22Rv1 (cell line): ENCODE data around the gene ADGRA3.

ENCODE experiments used
- ZFX ChIP-seq: fragments of 450-650 bp; IDR thresholded peaks from 2 replicates; pipeline ENCODE4 v1.6.1; 2017; ENCODE audit warnings: antibody characterized with exemption, borderline replicate concordance
- TF ChIP-seq, protein P1 (sequence below): fragments of 450-650 bp; IDR thresholded peaks from 2 replicates; pipeline ENCODE4 v1.5.1; 2017; ENCODE audit warnings: mild to moderate bottlenecking

DNA sequence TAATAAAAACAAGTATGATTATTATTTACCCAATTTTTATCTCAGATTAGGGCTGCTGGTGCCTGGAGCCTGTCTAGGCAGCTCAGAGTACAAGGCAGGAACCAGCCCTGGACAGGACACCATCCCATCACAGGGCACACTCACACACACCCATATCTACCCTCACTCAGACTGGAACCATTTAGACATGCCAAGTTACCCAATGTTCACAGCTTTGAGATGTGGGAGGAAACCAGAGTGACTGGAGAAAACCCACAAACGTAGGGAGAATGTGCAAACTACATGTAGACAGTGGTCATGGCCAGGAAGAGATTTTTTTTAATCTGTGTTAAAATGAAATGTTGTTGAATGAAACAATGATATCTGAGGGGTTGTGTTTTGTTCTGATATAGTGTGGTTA lies 35.7 kb upstream of the ADGRA3 start:
- TF ChIP-seq ZFX = no peak
- TF ChIP-seq, protein P1, sequence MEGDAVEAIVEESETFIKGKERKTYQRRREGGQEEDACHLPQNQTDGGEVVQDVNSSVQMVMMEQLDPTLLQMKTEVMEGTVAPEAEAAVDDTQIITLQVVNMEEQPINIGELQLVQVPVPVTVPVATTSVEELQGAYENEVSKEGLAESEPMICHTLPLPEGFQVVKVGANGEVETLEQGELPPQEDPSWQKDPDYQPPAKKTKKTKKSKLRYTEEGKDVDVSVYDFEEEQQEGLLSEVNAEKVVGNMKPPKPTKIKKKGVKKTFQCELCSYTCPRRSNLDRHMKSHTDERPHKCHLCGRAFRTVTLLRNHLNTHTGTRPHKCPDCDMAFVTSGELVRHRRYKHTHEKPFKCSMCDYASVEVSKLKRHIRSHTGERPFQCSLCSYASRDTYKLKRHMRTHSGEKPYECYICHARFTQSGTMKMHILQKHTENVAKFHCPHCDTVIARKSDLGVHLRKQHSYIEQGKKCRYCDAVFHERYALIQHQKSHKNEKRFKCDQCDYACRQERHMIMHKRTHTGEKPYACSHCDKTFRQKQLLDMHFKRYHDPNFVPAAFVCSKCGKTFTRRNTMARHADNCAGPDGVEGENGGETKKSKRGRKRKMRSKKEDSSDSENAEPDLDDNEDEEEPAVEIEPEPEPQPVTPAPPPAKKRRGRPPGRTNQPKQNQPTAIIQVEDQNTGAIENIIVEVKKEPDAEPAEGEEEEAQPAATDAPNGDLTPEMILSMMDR = no peak
